NCI-H2227 treated with DMSO at 0.1 percent for 48 hours (cell line): Measurements from ENCODE around the gene PHF21B.

Experiments
- DNase-seq: peaks from one replicate; lab custom pipeline; 2025; lab: John Stamatoyannopoulos, UW

PHF21B gene

DNA sequence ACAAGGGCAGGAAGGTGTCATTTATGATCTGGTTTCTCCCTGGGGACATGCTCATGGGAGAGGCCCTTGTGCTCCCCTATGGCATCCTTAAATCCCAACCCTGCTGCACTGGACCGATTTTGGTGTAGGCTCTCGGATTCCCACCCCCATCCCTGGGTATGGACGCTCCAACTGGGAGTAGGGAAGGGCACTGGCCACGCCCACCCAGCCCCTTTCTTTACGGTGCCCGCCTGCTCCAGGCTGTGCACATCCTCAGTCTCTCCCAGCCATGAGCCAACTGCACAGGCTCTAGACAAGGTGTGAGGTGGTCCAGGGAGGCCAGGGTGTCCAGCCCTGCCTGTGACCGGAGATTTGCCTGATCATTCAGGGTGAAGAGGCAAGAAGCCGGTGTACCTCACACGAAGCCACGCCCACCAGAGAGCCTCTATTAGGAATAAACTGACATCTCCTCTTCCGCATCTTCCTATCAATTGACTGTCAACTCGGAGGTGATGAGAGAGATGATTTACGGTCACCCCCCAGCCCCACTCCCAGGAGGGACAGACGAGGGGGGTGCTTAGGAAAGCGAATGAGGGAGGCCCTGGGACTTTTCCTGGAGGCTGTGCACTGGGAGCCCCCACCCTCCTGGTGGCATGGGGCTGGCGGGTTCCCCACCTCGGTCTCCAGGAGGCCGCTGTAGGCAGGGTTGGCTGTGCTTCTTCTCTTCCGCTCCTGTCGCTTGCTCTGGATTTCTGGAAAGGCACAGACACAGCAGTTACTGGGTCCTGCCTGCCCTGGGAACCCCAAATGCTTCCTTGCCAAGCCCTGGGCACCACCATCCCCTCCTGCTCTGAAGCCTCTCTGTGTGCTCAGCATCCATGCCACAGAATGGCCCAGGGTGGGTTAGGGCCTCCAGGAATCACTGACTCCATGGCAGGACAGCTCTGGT is 116.7 kb downstream of the PHF21B start:
- no peak for DNase-seq

- no peak for DNase-seq
These were observed 117.6 kb downstream of the PHF21B start for GRCh38 chr22:44892243-44892642.

DNA sequence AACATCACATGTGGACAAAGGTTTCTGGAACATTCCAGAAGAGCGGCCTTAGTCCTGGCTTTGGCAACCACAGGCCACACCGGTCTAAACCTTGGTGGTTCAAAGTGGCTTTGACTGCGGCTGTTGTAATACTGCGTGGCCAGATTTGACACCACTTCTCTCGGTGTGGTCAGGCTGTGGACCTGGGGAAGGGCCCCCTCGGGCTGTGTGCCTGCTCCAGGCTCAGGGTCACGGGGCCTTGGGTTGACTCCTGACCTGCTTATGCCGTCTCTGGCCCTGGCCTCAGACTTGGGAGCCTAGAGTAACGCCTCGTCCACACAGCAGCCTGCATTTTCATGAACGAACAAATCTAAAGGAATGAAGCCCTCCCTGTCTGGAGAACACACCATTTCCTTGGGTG is 118.0 kb downstream of the PHF21B start:
- no peak for DNase-seq

- DNase-seq, result no peak
These were observed 118.5 kb downstream of the PHF21B start for GRCh38 chr22:44891293-44891747.

DNA sequence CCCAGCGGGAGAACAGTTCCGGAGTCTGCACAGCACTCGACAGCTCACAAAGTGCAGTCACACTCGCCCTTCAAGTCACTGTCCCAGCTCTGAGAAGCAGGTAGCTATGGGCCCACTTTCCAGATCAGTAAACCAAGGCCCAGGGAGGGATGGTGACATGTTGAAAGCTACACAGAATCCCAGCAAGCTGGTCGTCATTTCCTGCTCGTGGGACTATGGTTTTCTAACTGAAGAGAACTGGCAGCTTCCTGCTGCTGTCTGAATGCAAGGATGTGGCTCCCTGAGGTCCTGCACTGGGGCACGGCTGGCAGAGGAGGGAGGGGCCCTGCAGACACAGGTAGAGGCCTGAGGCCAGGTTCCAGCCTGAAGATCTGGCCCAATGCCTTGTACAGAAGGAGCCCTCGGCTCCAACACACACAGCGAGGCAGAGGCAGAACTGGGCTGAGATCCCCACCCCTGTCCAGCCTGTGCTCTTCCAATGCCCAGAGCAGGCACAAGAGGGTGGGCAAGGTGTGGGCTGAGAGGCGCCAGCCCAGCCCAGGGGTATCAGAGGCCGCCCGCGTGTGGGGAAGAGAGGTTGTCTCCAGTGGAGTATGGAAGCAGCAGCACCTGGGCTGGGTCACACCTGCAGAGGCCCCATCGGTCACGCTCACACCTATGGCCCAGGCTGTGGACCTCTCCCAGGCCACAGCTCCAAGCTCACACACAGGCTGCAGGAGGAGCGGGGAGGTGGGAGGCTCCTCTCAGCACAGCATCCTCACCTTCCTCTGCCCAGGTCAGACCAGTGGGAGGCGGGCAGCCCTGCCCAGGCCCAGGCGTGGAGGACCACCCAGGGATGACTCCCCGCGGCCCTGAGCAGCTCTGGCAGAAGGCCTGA is 119.2 kb downstream of the PHF21B start:
- no peak for DNase-seq

- no peak for DNase-seq
These were observed 120.4 kb downstream of the PHF21B start for GRCh38 chr22:44889255-44889878.

DNA sequence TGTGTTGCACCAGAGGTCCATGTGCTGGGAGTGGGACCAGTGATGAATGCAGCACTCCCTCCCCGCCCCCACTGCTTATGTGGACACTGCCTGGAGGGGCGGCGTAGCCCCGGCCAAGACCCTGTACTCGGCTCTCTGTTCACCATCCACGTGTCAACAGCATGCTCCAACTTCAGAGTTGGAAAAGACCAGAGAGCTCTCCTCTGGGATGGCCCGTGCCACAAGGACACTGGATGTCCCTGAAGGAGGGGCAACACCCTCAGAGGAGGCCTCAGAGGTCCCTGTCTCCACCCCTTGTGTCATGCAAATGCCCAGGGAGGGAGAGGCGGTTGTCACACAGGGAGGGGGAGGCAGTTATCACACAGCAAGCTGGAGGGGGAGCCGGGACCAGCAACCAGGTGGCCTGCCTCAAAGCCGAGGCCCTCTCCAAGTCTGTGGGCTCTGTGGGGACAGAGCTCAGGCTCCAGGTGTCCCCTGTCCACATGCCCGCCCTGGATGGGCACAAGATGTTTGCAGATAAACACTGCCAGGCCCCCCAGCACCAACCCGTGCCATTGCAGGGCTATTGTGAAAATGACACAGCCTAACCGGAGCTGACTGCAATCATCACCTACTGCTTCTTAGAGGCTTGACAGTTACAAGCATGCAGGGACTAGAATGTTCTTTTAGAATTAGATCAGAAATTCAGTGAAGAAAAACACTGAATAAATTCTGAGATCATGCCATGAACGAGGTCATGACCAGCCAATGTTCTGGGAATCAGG is 121.1 kb downstream of the PHF21B start:
- DNase-seq, result no peak

DNA sequence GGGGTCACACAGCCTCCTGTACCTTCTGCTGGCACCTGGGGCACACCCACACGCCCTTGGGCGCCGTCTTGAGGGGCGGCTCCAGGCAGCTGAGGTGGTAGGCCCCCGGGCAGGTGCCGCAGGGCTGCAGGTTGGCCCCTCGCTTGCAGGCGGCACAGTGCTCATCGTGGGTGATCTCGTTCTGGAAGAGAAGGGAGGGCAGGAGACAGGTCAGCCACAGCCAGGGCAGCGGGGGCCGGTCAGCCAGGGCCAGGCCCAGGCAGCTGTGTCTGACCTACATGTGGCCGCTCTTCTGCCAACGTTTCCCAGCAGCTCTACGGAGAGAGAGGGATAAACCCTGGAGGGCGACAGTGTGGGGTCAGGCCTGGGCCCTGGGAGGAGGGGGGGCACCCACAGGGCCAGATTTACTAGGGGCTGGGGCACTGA is 121.9 kb downstream of the PHF21B start:
- DNase-seq, result no peak

DNA sequence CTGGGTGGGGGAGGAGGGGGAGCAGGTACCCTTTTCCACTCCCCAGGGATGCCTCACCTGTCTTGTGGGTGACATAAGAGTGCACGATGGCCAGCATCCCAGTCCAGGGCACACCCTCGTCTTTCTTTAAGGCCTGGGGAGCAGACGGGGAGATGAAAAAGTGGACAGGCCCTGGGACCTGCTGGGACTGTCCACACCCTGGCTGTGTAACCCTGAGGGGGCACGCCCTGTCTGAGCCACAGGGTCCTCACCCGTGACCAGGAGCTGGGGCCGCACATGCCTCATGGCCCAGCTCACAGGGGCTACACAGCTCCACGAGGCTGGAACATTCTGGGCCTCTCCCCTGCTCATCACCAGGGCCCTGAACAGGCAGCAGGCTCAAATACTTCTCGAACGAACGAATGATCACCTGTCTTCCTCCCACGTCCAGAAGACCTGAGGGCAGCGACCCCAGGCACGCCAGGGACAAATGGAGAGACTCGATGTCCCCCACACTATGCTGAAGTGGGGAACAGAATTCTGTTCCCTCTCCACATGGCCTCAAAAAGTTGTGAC is 123.9 kb downstream of the PHF21B start:
- no peak for DNase-seq

- no peak for DNase-seq
These were observed 124.6 kb downstream of the PHF21B start for GRCh38 chr22:44884968-44885805.

GRCh38 chr22:44884562-44884961 is 125.2 kb downstream of the PHF21B start:
- DNase-seq, result no peak

- no peak for DNase-seq
These were observed 126.8 kb downstream of the PHF21B start for GRCh38 chr22:44883011-44883421.

- no peak for DNase-seq
These were observed 127.4 kb downstream of the PHF21B start for GRCh38 chr22:44882226-44882905.

- DNase-seq, result no peak
These were observed 128.2 kb downstream of the PHF21B start for GRCh38 chr22:44881624-44882023.

DNA sequence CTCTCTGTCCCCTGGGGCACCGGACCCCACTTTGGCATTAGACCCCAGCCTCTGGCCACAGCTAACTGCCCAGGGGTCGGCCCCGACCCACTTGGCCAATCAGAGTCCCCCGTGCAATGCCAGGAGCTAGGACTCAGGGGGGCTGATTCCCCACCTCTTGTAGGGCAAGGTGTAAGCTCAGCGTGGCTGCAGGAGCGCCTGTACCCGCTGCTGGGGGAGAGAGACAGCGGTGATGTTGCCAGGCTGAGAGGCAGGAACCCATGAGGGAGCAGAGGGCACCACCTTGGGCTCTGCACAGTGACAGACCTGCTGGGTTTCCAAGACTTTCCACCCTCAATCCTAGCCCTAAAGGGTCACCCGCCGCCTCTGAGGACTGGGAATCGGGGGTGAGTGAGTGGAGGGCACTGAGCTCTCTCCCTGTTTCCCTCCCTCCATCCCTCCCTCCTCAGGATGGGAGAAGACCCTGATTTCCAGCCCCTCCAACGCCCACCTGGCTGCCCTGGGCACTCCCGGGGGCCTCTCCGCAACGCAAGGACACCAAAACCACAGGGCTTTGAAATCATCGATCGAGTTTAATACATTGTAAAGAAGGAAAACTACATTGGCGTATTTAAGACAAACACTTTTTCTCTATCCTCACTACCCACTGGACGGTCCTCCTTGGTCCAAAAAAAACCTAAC is 129.1 kb downstream of the PHF21B start:
- DNase-seq, result no peak

GRCh38 chr22:44879301-44879680 is 130.5 kb downstream of the PHF21B start:
- DNase-seq, result no peak

DNA sequence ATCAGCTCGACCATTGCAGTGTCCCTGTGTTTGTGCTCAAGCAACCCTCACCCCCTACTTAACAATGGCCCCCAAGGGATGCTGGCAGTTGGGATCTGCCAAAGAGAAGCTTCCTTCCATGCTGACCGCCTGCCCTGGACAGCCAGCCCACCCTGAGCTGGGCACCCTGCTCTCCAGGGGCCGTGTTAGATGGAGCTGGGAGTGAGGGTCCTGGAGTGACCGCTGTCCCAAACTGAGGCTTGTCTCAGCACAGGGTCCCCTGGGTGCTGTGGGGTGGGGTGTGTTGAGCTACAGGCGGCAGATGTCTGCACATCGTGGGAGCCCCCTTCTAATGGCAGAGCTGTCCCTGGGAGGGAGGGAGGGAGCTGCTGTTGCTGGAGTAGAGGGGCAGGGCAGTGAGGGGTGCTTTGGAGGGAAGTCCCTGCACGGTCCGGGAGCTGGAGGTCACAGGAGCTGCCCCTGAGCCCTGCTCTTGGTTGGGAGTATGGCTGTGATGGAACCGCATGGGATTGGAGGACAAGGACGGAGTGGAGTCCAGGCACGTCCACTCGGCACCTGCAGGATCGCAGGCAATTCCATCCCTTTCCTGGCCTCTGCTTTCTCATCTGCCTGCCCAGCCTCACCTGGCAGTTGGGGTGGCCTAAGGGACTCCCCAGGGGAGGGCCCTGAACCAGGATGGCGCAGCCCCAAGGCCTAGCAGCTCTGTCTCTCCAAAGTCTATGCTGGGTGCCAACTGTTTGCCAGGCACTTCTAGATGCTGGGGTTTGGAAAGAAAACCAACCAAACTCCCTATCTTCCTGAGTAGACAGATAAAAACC is 131.1 kb downstream of the PHF21B start:
- no peak for DNase-seq

DNA sequence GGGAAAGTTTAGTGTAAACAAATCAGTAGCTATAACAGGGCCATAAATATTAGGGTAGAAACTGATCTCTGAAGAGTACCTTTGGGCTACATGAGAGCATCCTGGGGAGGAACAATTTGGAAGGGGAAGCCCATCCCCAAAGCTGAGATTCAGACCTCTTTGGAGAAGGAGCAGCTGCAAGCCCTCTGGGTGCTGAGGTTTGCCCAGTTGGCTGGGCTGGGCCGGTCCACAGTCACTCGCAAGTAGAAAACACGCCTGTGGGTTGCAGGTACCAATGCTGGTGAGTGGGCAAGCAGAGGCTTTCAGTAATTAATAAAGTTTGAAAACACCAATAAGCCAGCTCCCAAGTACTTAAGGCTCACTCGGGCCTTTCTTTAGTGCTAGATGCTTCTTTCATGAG is 132.9 kb downstream of the PHF21B start:
- DNase-seq, result no peak
